ENCODE measurements around the gene CLEC7A. TPM values are rescaled to one million over a fixed set of nuclear protein-coding genes. Genes with fewer than 3 reads are reported as not detected.

Gene CLEC7A
- total RNA-seq, 1 experiment from 2014 or later = 0.40 TPM

GRCh38 chr12:10067264-10067663 is 62.7 kb downstream of the CLEC7A start:
- Histone ChIP-seq H3K79me2 (ENCODE audit: low read length) (no peaks in the 10 kb centered on the region), H3K27me3 (ENCODE audit: low read length) (peaks cover 5% of the 10 kb centered on the region), H3K9me3 (ENCODE audit: low read length) (no peaks in the 10 kb centered on the region), H3K9me2 (replicated peaks; ENCODE audit: low read length) (no peaks in the 10 kb centered on the region), H3K4me1 (ENCODE audit: insufficient read depth, low read length) (no peaks in the 10 kb centered on the region), H4K20me1 (ENCODE audit: low read length) (no peaks in the 10 kb centered on the region), H2AFZ (ENCODE audit: low read length) (no peak overlapping the region), H3K36me3 (ENCODE audit: low read depth, low read length) (no peaks in the 10 kb centered on the region), H3K27ac (ENCODE audit: low read length) (no peak overlapping the region), H3K9ac (ENCODE audit: low read length) (no peak overlapping the region), H3F3A (ENCODE audit: low read length, unreplicated experiment) (no peaks in the 10 kb centered on the region), H3K4me3 (ENCODE audit: low read length) (no peak overlapping the region), H3K4me2 (ENCODE audit: low read length) (no peak overlapping the region)
- no TSS peak for BruUV-seq (replicated peaks)
- intact Hi-C loops (cut with micrococcal nuclease) = no loop called here
- ATAC-seq (peak; percentile 65), DNase-seq (peak; percentile 7)
- TF ChIP-seq CTCF (conservative IDR thresholded peaks at IDR 0.05; ENCODE audit: low read depth, low read length) = no peak
- TF ChIP-seq EZH2phosphoT487 (IDR thresholded peaks at IDR 0.05; ENCODE audit: borderline replicate concordance, low read length) = no peak
- no peak for TF ChIP-seq EZH2 (IDR thresholded peaks at IDR 0.05; ENCODE audit: low read length, unreplicated experiment)
- ChIA-PET CTCF (no interaction called here), POLR2A (ENCODE audit: unreplicated experiment) (no interaction called here)

Other genes with a start within 250 kb of the CLEC7A start
- gene KLRF2, start 248.7 kb downstream of the CLEC7A start, total RNA-seq (2014; rRNA removed) = not detected in 2 replicates
- not detected in 2 replicates for gene CLEC2A, start 197.8 kb downstream of the CLEC7A start, total RNA-seq (2014; rRNA removed)
- not detected in 2 replicates for gene CLEC12A, start 158.8 kb downstream of the CLEC7A start, total RNA-seq (2014; rRNA removed)
- not detected in 2 replicates for gene CLEC1B, start 131.1 kb downstream of the CLEC7A start, total RNA-seq (2014; rRNA removed)
- gene CLEC12B, start 119.6 kb downstream of the CLEC7A start, total RNA-seq (2014; rRNA removed) = not detected in 2 replicates
- gene CLEC9A, start 99.5 kb downstream of the CLEC7A start, total RNA-seq (2014; rRNA removed) = not detected in 2 replicates
- not detected in 2 replicates for gene CLEC1A, start 31.2 kb downstream of the CLEC7A start, total RNA-seq (2014; rRNA removed)
- gene OLR1, start 41.9 kb upstream of the CLEC7A start, total RNA-seq (2014; rRNA removed) = 0.80 TPM in 1 of 2 replicates, not detected in the other
- gene TMEM52B, start 48.8 kb upstream of the CLEC7A start, total RNA-seq (2014; rRNA removed) = not detected in 2 replicates
- 14.9 and 24.5 TPM in 2 replicates for gene GABARAPL1, start 82.7 kb upstream of the CLEC7A start, total RNA-seq (2014; rRNA removed)
- gene KLRD1, start 177.7 kb upstream of the CLEC7A start, total RNA-seq (2014; rRNA removed) = 0.06 TPM in 1 of 2 replicates, not detected in the other

Data from PC-3 (cell line).